Small intestine (tissue), 7 donors: ENCODE results near the gene FGFRL1. TPM values are rescaled to one million over a fixed set of nuclear protein-coding genes. Genes with fewer than 3 reads are reported as not detected.

Source experiments
- DNase-seq, 2 donors: peaks; one replicate each; pipeline versions ENCODE4 v3.0.0 to v3.0.0-alpha.2; 2013
- FAIRE-seq: peaks from 2 replicates; lab custom pipeline; 2012; peaks lifted over from hg19 to GRCh38; lab: Jason Lieb, UNC
- H3K27ac ChIP-seq, 3 donors: one replicate each; pipeline ENCODE4 v1.5.1; 2013; ENCODE audit warnings: low read length in 2 of 3, mild to moderate bottlenecking in 2 of 3, control low read depth in 1 of 3, inconsistent platforms in 1 of 3, low read depth in 1 of 3, moderate library complexity in 1 of 3
- H3K27me3 ChIP-seq, 3 donors: one replicate each; pipeline ENCODE4 v1.6.1; 2013; ENCODE audit warnings: low read length in 3 of 3, inconsistent platforms in 1 of 3; ENCODE audit not compliant: control insufficient read depth in 3 of 3, insufficient read depth in 3 of 3
- H3K36me3 ChIP-seq, 3 donors: one replicate each; pipeline ENCODE4 v1.6.1; 2013; ENCODE audit warnings: low read length in 3 of 3, inconsistent platforms in 1 of 3, low read depth in 1 of 3, mild to moderate bottlenecking in 1 of 3, moderate library complexity in 1 of 3; ENCODE audit not compliant: control insufficient read depth in 3 of 3, insufficient read depth in 2 of 3
- H3K4me1 ChIP-seq, 3 donors: one replicate each; pipeline ENCODE4 v1.6.1; 2013; ENCODE audit warnings: low read length in 2 of 3, inconsistent platforms in 1 of 3, low read depth in 1 of 3, mild to moderate bottlenecking in 1 of 3, moderate library complexity in 1 of 3; ENCODE audit not compliant: control insufficient read depth in 3 of 3, insufficient read depth in 2 of 3
- H3K4me3 ChIP-seq, 3 donors: one replicate each; pipeline ENCODE4 v1.5.1; 2013; ENCODE audit warnings: low read length in 3 of 3, control low read depth in 1 of 3, inconsistent platforms in 1 of 3, low read depth in 1 of 3, mild to moderate bottlenecking in 1 of 3, moderate library complexity in 1 of 3
- H3K9me3 ChIP-seq, 2 donors: one replicate each; pipeline ENCODE4 v1.6.1; 2013; ENCODE audit warnings: low read depth in 1 of 2, low read length in 1 of 2; ENCODE audit not compliant: control insufficient read depth in 2 of 2, insufficient read depth in 1 of 2
- WGBS, 3 donors: extraction: QIAGEN DNeasy Blood & Tissue Kit; methylation state at CpG; one replicate each; pipeline ENCODE4 v1.1.7; 2013; 5-methylcytosine and 5-hydroxymethylcytosine counted together
- polyA plus RNA-seq, 4 donors: library from polyadenylated mRNA; stranded (reverse) in 3 of 4; unstranded in 1 of 4; fragments of 200-250 nt in 3 of 4; fragments of 120-200 nt in 1 of 4; gene quantifications; one replicate each; pipeline versions ENCODE4 v1.2.1 to v1.2.3, GENCODE V29; 2013
- donor health status: healthy with polysubstance abuse.
- donor health status: control.
- donor health status: control.
- donor health status: Bipolar disorder and iron deficiency.
- donor health status: healthy.

Gene FGFRL1
- polyA plus RNA-seq, 4 donors: 1.8 to 10.9 (median 7.3) TPM

DNA sequence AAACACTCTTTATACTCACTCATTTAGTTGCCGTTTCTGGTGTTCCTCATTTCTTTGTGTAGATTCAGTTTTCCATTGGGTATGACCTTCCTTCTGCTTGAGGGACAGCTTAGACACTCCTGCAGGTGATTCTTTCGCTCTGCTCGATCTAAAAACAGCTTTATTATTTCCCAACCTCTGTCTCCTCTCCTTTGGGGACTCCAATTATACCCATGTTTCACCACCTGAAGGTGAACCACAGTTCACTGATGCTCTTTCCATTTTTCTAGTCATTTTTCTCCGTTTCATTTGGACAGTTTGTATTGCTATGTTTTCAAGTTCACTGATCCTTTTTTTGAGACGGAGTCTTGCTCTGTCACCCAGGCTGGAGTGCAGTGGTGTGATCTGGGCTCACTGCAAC lies 4.6 kb upstream of the FGFRL1 start:
- FAIRE-seq: no peak
- Histone ChIP-seq H3K27me3 (peaks cover 9 to 69% (median 23%) of the 10 kb centered on the region in 3 donors), H3K27ac (no peak overlapping the region), H3K4me3 (no peak overlapping the region), H3K4me1 (peaks cover 5 to 19% (median 11%) of the 10 kb centered on the region in 3 donors), H3K36me3 (no peaks in the 10 kb centered on the region), H3K9me3 (peaks cover 0 to 11% of the 10 kb centered on the region in 2 donors)
- WGBS, 3 donors: 85 to 90% (median 87%) methylated on average over 5 of the region's 5 CpGs
- no peak for DNase-seq

DNA sequence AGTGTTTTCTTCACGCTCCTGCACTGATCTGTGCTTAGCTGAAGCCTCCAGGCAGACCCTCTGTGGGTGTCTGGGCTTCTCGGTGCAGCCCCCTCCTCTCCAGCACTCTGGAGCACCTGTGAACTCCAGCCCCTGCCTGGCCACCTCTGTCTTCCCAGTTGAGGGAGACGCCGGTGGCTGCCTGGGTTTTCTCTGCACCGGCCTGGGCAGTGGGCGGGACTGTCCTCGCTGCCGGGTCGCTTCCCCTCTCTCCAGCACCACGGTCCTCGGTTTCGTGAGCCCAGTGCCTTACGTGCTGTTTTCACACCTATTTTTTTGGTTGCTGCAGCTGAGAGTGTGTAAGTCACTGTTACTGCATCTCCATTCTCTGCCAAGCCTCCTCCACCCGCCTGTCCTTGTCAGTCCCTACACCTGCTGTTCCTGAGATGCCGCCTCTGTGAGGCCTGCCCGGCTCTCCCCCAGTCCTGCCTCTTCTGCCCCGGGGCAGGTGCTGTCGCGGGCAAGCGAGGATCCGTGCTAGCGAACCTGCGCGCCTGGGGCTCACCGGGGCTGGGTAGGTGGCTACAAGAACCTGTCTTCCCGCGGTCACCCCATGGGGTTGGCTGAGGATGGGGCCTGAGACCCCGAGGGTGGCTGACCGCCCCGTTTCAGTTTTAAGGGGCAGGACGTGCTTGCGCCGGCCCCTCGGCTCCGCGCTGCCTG lies 2.4 kb upstream of the FGFRL1 start:
- H3K27ac ChIP-seq: peak overlapping the region in 1 of 3 donors; percentile 14
- no peak for FAIRE-seq
- peaks cover 0 to 47% (median 10%) of the 10 kb centered on the region in 3 donors for H3K27me3 ChIP-seq
- H3K4me1 ChIP-seq: peaks cover 0 to 30% (median 4%) of the 10 kb centered on the region in 3 donors
- 1 to 3% (median 2%) methylated on average over 36 of the region's 36 CpGs for WGBS, 3 donors
- peak in 1 of 2 donors; percentile 59 for DNase-seq
- H3K9me3 ChIP-seq: peaks cover 0 to 11% of the 10 kb centered on the region in 2 donors
- H3K36me3 ChIP-seq: peaks cover 0 to 8% (median 0%) of the 10 kb centered on the region in 3 donors
- peak overlapping the region; percentile 53 to 70 (median 61) for H3K4me3 ChIP-seq

- 0 to 1% (median 0%) methylated on average over 44 to 98 of the region's 109 CpGs for WGBS, 3 donors
- Histone ChIP-seq H3K36me3 (peaks cover 0 to 8% (median 0%) of the 10 kb centered on the region in 3 donors), H3K27ac (peak overlapping the region; percentile 63 to 93 (median 65)), H3K4me1 (peaks cover 0 to 30% (median 4%) of the 10 kb centered on the region in 3 donors), H3K4me3 (peak overlapping the region; percentile 53 to 70 (median 61)), H3K27me3 (peaks cover 0 to 40% (median 6%) of the 10 kb centered on the region in 3 donors), H3K9me3 (peaks cover 0 to 11% of the 10 kb centered on the region in 2 donors)
- FAIRE-seq (no peak), DNase-seq (peak; percentile 68 to 83)
These were observed 1.7 kb upstream of the FGFRL1 start for GRCh38 chr4:1009542-1010394.

DNA sequence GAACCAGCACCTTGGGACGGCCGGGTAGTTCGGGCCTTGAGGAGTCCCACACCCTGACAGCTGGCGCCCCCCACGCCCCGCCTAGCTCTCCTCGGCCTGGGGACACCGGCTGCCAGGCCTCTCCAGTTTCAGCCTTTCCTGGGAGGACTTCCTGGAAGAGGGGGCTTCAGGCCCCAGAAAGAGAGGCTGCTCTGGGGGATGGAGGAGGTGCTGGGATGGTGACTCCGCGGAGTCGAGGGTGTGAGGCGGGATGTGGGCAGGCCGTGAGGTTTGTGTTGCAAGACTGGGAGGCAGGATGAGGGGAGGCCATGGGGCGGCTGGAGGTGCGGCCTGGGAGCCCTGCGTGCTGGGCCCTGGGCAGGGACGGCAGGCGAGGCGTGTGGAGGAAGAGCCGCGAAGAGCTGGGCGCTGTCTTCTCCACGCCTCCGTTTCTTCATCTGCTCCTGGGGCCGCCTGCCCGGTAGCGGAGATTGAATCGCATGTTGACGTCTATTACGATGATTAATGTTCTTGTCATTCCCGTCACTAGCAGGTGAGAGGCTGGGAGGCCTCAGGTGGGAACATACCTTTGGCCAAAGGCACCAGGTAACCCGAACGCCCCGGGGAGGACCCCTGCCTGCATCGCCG lies 918 bp upstream of the FGFRL1 start:
- FAIRE-seq (no peak), DNase-seq (peak; percentile 78 to 84)
- H3K27ac ChIP-seq: peak overlapping the region; percentile 59 to 93 (median 63)
- peaks cover 0 to 30% (median 4%) of the 10 kb centered on the region in 3 donors for H3K4me1 ChIP-seq
- H3K27me3 ChIP-seq: peaks cover 0 to 32% (median 3%) of the 10 kb centered on the region in 3 donors
- peak overlapping the region in 2 of 3 donors; percentile 29 to 45 for H3K4me3 ChIP-seq
- 0 to 2% (median 1%) methylated on average over 34 to 36 of the region's 36 CpGs for WGBS, 3 donors
- peaks cover 0 to 8% (median 0%) of the 10 kb centered on the region in 3 donors for H3K36me3 ChIP-seq
- peaks cover 0 to 11% of the 10 kb centered on the region in 2 donors for H3K9me3 ChIP-seq

GRCh38 chr4:1011666-1012033 lies 224 bp downstream of the FGFRL1 start:
- no peak for DNase-seq
- peaks cover 0 to 8% (median 0%) of the 10 kb centered on the region in 3 donors for H3K36me3 ChIP-seq
- peak overlapping the region in 2 of 3 donors; percentile 54 to 80 for H3K4me3 ChIP-seq
- peaks cover 0 to 30% (median 4%) of the 10 kb centered on the region in 3 donors for H3K4me1 ChIP-seq
- peaks cover 0 to 26% (median 2%) of the 10 kb centered on the region in 3 donors for H3K27me3 ChIP-seq
- WGBS, 3 donors: 1 to 2% methylated on average over 20 to 69 of the region's 69 CpGs; no CpG with 5 or more reads in 1 of the 3 donors
- peaks cover 0 to 9% of the 10 kb centered on the region in 2 donors for H3K9me3 ChIP-seq
- no peak overlapping the region for H3K27ac ChIP-seq
- no peak for FAIRE-seq

GRCh38 chr4:1012034-1012739 lies 761 bp downstream of the FGFRL1 start:
- Histone ChIP-seq H3K4me1 (peaks cover 0 to 30% (median 4%) of the 10 kb centered on the region in 3 donors), H3K27ac (no peak overlapping the region), H3K4me3 (peak overlapping the region; percentile 50 to 80 (median 54)), H3K27me3 (peaks cover 0 to 21% (median 0%) of the 10 kb centered on the region in 3 donors), H3K9me3 (peaks cover 0 to 5% of the 10 kb centered on the region in 2 donors), H3K36me3 (peaks cover 0 to 8% (median 0%) of the 10 kb centered on the region in 3 donors)
- no peak for FAIRE-seq
- WGBS, 3 donors: 0 to 2% (median 1%) methylated on average over 49 to 69 of the region's 69 CpGs
- peak; percentile 27 to 63 for DNase-seq

DNA sequence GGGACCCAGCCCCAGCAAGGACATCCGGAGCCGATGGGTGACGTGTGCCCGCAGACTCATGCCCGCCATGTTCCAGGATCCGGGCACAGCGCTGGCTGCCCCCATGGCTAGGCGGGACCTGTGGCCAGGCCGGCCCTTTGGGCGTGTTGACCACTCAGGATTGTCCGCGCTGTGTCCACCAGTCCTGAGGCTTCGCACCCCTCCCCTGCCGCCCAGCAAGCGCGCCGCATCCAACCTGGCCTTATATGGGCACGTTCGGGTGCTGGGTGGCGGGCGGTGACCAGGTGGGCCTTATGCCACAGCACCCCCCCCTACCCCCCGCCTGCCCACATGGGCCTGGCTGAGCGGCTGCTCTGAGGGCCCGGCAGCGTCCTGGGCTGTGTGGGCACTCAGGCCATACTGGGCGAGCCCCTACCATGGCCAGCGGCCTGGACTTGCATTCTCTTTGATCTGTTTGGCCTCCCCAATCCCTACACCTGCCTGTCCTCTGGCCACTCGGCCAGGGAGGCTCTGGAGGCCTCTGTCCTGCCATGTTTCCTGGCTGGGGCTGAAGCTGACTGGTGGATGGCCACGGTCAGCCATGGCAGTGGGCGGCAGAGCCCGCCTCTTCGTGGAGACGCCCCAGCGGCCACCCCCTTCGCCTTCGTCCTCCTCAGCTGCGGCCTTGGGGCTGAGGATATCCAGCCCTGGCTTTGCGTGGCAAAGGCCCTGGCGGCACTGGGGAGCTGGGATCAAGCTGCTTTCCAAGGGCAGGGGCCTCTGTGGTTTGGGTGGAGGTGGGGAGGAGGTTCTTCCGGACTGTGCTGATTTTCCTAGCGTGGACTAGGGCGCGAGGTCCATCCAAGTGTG lies 2.0 kb downstream of the FGFRL1 start:
- WGBS, 3 donors: 96 to 98% (median 96%) methylated on average over 40 to 43 of the region's 43 CpGs
- no peak for DNase-seq

More for the DNA sequence above, 2.0 kb downstream of the FGFRL1 start:
- no peak for FAIRE-seq
- H3K4me1 ChIP-seq: peaks cover 0 to 30% (median 4%) of the 10 kb centered on the region in 3 donors
- peaks cover 0 to 2% of the 10 kb centered on the region in 2 donors for H3K9me3 ChIP-seq
- H3K4me3 ChIP-seq: no peak overlapping the region
- H3K27ac ChIP-seq: no peak overlapping the region
- peaks cover 0 to 8% (median 0%) of the 10 kb centered on the region in 3 donors for H3K36me3 ChIP-seq
- peaks cover 0 to 9% (median 0%) of the 10 kb centered on the region in 3 donors for H3K27me3 ChIP-seq
